Activated T-helper 9 cell treated with anti-CD3 and anti-CD28 coated beads, Interleukin-2, amount 50 U/mL, for 16 hours (primary cell): ENCODE measurements around the gene PRR30.

Experiments used
- DNase-seq: peaks from one replicate; pipeline ENCODE4 v3.0.0-alpha.2; 2020; ENCODE audit warnings: low read depth

PRR30 gene

DNA sequence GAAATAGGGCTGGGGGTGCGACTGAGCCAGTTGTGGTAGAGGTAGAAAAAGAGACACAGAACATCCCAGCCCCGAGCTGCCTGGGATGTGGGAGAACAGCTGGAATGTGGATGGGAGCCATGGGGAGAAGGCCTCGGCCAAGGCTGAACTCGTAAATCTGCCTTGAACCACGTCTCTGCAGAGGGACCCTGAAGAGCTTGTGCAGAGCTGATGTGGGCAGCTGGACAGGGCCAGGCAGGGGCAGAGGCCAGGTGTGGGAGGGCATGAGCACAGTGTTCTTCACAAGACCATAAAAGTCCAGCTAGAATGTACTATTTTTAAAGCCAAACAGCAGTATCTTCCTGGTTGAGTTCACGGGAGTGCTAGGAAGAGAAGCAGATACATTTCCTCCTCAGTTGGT lies 15.3 kb upstream of the PRR30 start:
- DNase-seq: no peak

DNA sequence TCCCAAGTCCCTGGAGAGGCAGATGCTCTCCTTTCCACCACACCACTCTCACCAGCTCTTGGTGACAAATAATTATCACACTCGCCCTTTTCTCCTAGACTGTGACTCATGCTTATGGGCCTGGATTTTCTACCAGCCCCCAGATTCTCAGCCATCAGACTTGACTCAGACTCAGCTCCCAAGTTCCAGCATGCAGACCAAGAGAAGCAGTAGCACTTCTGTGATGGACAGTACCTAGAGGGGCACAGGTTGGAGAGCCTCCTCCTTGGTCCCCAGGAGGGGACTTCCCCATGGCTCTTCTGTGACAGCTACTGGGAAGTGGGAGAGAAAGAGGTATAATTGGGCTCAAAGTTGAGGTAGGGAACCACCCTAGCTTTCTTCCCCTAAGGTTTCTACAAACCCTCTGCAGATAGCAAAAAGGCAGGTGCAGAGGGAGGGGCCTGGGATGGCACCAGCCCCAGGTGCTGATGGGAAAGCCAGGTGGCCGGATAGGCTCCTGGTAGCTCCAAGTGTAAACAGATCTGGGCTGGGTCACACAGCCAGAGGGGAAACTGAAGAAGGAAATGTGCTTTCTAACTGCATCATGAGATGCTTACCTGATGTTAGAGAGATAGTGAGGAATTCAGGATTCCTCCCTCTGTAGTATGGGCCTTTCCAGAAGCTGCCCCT lies 13.7 kb upstream of the PRR30 start:
- DNase-seq: no peak

DNA sequence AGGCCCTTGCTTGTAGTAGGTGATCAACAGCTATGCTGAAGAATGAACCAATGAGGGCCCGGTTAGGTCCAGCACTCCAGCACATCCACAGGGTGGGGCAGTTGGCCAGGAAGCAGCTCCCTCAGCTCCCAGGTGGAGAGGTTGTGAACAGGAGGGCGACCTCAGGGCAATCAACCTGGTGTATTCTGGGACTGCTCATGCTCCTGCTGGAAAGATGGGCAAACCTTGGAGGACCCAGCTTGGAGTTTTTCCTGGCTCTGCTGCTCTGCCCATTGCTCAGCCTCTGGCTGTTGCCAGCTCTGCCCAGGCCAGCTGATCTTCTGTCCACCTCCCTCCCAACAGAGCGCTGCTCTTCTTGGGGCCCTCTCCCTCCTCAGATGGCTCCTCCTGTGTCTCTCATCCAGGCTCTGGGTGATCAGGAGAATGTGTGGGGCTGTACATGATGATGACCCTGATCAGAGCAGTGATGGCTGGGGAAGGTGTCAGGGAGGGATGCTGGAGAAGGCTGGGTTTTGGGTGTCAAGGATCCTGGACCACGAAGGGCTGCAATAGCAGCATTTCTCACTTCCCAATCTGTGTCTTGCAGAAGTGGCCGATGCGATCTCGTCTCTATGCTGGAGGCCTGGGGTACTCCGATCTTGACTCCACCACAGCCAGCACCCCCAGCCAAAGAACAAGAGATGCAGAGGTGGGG lies 13.0 kb upstream of the PRR30 start:
- no peak for DNase-seq

DNA sequence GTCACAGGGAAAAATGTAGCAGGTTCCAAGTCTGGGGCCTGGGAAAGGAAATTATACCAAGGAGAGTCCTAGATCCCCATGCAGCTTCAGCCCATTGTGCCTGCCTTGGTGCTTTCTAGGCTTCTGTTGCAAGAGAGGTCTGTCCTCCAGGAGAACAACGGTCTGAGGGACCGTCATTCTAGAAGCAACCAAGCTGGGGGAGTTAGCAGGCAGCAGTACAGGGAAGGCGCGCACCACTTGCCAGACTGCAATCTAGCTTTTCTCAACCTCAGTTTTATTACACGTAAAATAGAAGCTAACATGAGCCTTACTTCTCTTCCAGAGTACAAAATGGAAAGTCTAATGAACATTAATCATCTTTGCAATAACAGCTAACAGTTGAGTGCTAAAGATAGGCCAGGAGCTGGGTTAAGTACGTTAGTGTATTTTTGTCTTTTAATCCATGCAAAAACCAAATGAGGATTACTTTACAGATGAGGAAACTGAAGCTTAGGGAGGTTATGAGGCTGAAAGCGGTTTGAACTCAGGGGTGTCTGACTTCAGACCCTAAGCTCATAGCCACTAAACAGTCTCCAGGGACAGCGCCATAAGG lies 11.5 kb upstream of the PRR30 start:
- no peak for DNase-seq

DNA sequence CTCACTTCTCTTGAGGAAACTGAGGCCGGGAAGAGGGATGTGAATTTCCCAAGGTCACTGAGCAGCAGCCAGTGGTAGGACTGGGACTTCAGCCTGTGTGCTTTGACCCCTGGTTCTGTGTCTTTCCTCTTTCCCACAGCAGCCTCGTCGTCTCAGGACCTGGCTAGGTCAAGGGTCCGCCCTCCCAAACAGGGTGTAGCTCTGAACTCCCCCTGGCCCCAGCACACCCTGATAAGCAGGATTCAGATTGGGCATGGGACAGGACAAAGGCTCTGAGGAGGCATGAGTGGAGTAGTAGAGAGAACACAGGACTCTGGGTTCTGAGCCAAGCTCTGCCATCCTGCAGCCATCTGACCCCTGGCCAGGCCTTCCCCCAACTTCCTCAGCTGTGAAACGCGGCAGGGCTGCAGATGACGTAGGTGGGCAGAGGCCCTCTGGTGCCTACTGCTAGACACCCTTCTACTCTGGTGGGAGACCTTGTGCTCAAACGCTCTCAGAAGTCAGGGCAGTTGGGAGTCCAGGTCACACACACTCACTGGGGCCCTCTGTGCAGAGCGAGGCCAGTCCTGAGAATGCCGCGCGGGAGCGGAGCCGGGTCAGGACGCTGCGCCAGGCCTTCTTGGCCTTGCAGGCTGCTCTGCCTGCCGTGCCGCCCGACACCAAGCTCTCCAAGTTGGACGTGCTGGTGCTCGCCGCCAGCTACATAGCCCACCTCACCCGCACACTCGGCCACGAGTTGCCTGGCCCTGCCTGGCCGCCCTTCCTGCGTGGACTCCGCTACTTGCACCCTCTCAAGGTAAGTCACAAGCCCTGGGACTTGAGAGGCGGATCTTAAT lies 10.6 kb upstream of the PRR30 start:
- DNase-seq: no peak

DNA sequence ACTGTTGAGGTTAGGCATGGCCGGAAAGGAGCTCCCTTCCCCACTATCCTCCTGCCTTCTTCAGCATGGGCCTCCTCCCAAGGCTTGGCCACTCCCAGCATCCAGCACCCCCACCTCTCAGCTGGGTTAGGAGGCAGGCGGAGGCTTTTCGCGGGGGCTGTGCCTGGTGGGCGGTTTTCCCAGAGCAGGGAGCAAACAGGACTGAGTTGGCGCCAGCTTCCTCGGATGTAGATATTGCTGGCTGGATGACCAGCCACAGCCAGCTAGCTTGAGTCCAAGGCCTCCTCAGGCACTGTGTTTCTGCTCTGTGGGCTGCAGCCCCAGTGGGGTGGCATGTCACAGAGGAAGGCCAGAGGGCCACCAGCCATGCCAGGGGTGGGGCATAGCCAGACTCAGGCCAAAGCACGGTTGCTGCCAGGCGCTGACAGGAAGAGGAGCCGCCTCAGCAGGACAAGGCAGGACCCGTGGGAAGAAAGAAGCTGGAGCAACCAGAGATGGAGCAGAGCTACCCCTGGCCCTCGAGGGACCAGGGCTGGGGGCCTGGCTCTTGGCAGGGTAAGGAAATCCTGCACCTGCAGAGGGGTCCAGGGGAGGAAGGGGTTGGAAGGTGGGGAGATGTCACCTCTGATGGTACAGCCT lies 9.7 kb upstream of the PRR30 start, which contains the start of gene TCF23:
TCF23 (plus strand) TSS at position 204 of the 639 bp plus-strand sequence; CDS start at position 334, 130 bp downstream.
- DNase-seq: no peak

DNA sequence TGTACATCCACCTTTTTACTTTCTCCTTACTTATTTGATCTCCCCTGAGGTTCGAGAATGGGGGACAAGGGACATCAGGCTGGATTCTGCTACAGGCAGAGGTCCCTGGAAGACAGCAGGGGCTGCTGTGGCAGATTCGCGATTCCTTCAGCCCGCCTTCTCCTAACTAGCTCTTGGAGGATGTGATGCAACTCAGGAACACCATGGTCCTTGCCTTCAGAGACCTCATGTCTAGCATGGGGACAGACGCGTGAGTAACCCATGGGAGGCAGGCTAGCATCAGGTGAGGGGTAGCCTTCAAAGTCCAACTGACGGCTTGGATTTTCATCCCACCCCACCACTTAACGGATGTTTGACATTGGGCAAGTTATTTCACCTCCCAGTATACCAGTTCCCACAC lies 8.7 kb upstream of the PRR30 start:
- DNase-seq: no peak

DNA sequence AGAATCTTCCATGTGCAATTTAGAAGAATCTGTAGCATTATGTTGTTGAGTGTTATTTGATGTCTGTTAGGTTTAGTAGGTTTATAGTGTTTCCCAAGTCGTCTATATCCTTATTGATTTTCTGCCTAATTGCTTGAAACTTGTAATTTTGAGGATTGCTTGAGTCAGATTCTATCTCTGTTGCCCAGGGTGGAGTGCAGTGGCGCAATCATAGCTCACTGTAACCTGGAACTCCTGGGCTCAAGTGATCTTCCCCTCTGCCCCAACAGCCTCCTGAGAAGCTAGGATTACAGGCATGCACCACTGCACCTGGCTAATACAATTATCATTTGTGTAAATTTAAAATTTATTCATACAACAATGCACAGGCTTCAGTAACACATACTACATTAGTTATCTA lies 6.5 kb upstream of the PRR30 start:
- no peak for DNase-seq

DNA sequence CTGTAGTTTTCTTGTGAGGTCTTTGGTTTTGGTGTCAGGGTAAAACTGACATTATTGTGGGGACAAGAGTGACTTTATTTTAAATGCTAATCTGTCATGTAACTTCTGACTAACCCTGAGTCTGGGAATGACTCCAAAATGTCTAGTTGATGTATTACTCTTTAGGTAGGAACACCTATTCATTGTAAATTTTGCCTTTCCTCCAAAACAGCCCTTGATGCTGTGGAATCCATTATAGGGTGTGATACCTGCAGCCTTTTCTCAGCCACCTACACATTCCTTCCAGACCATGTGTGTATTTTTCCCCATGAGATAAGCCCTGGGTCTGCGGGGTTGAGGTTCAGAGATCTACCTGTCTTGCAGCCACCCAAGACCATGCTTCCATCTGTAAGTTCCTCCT lies 4.1 kb upstream of the PRR30 start:
- DNase-seq: no peak

DNA sequence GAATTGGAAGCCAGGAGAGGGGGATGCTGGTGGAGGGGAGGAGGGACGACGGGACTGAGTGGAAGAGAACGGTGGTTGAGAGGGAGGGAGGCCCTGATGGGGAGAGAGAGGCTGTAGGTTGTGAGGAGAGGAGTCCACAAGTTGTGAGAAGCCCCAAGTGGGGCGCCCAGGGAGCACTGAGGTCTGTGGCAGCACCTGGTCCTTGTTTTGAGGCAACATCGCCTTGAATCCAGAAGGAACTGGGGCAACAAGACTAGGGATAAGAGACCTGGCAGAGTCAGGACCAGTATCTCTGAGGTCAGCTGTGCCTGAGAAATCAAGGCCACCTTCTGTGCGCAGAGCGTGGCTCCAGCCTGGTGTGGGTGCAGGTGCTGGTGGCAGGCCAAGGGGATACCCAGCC lies 1.1 kb downstream of the PRR30 start:
- DNase-seq: no peak

DNA sequence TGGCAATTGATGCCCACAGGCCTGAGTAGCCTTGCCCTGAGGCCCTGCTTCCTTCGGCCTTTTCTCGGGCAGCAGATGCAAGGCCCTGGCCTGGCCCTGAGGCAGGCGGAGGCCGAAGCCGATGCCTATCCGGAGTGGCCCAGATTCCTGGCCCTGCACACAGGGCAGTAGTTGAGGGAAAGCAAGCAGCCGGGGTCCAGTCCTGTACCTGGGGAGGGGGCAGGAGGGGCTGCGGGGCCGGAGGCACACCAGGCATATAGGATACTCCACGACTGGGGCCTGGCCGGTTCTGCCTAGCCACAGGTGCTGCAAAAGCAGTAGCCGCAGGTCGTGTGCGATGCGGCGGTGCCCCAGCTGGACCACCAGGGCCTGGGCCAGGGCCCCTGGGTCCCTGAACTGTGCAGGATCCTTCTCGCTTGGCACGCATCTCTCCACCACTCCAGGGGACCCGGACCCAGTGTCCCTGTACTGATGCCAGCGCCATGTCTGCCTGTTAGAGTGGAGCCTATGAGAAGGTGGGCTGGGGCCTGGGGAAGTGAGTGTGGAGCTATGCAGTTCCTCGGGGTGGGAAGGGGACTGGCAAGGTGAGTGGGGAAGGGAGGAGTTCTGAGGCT lies 1.8 kb downstream of the PRR30 start:
- no peak for DNase-seq

DNA sequence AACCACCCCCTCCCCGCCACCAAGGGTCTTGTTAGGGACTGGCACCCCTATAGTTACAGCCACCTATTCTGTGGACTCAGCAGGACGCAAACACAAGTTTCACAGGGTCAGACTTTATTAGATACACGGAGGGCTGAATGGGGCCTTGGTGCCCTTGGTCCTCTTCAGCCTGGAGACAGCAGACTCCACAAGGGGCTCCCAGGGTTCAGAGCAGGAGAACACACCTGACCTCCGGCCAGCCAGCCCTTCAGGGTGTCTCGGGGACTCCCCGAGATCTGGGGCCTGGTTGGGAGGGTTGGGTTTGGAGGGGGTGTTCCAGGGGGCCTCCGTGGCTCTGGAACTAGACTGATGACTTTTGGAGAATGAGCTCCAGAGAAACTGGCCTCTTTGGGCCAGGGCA lies 2.5 kb downstream of the PRR30 start:
- DNase-seq: no peak

DNA sequence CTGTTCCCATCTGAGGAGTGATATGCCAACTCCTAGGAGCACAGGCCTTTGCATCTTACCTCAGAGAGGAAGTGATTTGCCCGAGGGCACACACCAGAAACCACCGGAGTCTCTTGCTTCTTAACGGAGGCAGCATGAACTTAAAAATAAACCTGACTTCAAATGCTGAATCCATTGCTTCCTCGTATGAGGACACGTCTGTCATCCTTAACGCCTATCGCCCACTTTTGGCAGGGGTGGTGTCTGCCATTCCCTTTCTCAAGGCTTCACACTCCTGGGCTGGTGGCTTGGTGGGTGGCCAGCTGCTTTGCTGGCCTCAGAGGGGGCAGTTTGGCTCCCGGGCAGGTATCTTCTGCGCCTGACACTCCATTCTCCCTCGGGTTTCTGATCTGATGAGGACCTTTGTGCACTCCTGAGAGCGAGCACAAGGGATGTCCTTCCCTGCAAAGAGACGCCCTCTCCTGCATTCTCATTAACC lies 3.7 kb downstream of the PRR30 start:
- no peak for DNase-seq

DNA sequence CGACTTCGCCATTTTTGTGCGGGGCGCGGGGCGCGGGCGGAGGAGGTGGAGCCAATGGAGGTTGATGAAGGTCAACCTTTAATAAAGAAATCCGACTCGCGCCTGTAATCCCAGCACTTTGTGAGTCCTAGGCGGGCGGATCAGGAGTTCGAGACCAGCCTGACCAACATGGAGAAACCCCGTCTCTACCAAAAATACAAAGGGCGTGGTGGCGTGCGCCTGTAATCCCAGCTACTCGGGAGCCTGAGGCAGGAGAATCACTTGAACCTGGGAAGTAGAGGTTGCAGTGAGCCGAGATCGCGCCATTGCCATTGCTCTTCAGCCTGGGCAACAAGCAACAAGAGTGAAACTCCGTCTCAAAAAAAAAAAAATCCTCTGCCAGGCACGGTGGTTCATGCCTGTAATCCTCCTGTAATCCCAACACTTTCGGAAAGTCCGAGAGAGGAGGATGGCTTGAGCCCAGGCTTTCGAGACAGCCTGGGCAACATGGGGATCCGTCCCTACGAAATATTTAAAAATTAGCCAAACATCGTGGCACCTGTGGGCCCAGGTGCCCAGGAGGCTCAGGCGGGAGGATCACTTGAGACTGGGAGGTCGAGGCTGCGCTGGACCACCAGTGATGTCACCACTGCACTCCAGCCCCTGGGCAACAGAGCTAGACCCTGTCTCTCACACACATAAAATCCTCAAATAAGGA lies 4.3 kb downstream of the PRR30 start:
- DNase-seq: no peak

DNA sequence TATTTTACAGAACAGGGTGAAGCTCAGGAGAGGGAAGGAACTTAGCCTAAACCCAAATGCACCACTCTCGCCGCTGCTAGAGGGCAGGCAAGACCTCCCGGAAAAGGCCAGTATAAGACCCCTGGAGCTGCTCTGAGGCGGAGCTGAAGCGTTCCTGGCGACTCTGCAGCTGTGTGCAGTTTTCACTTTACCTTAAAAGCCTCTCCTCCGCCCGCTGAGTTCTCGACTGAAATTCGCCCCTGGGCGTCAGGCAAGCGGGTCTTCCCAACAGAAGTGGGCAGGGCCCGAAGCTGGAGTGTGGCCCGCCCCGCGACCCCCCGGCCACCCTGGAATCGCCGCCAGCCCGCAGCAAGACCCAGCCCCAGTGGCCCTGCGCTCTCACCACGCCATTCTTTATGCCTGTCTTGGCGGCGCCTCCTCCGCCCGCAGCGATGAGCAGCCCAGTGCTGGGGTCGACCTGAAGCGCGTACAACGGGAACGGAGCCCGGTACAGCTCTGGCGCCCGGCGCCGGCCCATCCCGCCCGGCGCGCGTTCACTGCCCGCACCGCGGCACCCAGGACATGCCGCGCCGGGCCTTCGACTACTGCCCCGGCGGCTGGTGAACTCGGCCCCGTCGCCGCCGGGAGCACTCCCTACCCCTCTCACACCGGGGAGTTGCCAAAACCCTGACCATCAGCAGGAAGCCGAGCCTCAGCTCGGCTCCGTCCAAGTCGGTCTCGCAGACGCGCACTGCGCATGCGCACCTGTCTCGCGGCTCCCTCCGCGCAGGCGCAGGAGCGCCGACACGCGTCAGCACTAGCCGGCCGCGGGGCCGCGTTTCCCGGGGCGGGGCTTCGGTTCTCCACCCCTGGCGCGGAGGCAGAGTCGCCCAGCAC lies 5.1 kb downstream of the PRR30 start, which contains the start of gene PREB:
PREB (minus strand) TSS at position 732 of the 876 bp plus-strand sequence; CDS start at position 517, 215 bp downstream.
- DNase-seq: peak; percentile 98

DNA sequence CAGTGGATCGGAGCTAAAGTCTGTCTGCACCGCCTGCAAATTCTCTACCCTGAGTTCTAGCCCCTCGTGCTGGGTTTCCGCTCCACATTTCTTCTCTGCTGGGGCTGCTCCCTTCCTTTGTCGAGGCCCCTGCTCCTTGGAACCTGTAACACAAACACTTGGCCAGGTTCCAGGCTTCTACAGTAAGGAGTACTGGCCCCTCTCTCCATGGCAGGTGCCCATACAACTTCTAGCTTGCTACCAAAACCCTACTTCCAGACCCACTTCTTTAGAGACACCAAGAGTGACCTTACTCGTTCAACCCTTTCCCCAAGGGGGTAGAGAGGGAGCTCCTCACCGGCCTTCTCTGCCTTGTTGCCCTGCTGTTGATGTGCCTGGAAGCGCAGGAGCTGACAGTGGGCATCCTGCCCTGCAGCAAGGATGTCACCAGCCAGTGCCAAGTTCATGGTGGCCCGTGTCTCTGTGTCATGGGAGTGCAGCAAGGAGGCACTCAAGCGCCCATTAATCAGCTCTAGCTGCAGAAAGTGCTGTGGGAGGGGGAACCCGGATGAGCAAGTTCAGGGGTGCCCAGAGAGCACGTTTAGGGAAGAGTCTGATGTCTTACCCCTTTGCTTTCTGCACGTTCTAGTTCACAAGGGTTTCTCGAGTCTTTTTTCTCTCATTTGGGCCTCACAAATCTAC lies 5.9 kb downstream of the PRR30 start:
- no peak for DNase-seq

DNA sequence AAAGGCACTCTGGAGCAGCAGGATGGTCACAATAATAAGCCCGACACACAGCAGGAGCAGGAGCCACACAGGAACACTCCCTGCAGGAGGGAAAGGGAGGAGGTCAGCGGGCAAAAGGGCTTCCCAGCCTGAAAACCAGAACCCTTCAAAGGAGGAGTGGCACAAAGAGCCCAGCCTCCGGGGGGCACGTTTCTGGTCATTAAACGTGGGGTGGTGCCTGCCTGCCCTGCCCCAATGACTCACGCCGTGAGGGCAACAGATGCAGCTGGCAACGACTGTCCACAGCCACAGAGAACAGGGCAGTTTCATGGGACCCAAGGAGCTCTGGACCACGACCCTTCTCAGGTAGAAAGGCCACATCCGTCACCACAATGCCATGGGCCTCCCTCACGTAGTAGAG lies 7.8 kb downstream of the PRR30 start:
- no peak for DNase-seq

DNA sequence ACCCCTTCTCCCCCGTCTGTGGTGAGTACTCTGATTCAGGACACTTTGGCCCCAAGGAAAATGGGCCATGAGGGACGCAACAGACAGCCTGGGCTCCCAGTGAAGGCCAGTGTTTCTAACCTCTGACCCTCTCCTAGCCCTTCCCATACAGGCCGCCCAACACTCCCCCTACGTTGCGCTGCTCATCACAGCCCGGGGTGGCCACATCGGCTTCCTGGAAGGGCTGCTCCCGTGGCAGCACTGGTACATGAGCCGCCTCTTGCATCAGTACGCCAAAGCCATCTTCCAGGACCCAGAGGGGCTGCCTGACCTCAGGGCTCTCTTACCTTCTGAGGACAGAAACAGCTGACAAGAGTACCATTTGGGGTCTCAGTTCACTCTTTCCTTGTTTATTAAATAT lies 8.8 kb downstream of the PRR30 start:
- no peak for DNase-seq
